Astrocyte (in vitro differentiated cells and primary cell): Measurements from ENCODE around the gene HPSE.

ENCODE experiments used
- EZH2 ChIP-seq: IDR thresholded peaks from 2 replicates; pipeline ENCODE4 v1.6.1; 2012; ENCODE audit warnings: mild to moderate bottlenecking, low read length, inconsistent platforms; ENCODE audit not compliant: insufficient read depth
- TF ChIP-seq, protein P1 (sequence below): IDR thresholded peaks from 2 replicates; pipeline ENCODE4 v1.5.1; 2011; ENCODE audit warnings: low read depth, mild to moderate bottlenecking, inconsistent platforms, low read length, moderate library complexity; ENCODE audit not compliant: insufficient read depth

DNA sequence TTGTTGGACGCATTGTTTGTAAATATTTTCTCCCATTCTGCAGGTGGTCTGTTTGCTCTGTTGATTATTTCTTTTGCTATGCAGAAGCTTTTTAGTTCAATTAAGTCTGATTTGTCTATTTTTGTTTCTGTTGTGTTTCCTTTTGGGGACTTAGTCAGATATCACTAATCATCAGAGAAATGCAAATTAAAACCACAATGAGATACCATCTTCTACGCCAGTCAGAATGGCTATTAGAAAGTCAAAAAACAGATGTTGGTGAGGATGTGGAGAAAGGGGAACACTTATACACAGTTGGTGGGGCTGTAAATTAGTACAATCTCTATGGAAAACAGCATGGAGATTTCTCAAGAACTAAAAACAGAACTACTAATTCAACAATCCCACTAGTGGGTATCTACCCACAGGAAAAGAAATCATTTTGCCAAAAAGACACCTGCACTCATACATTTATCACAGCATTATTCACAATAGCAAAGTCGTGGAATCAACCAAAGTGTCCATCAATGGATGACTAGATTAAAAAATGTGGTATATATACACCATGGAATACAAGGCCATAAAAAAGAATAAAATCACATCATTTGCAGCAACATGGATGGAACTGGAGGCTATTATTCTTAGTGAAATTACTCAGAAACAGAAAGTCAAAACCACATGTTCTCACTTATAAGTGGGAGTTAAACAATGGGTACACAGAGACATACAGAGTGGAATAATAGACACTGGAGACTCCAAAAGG is 58.2 kb downstream of the HPSE start:
- TF ChIP-seq, protein P1, sequence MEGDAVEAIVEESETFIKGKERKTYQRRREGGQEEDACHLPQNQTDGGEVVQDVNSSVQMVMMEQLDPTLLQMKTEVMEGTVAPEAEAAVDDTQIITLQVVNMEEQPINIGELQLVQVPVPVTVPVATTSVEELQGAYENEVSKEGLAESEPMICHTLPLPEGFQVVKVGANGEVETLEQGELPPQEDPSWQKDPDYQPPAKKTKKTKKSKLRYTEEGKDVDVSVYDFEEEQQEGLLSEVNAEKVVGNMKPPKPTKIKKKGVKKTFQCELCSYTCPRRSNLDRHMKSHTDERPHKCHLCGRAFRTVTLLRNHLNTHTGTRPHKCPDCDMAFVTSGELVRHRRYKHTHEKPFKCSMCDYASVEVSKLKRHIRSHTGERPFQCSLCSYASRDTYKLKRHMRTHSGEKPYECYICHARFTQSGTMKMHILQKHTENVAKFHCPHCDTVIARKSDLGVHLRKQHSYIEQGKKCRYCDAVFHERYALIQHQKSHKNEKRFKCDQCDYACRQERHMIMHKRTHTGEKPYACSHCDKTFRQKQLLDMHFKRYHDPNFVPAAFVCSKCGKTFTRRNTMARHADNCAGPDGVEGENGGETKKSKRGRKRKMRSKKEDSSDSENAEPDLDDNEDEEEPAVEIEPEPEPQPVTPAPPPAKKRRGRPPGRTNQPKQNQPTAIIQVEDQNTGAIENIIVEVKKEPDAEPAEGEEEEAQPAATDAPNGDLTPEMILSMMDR, result no peak
- no peak for TF ChIP-seq EZH2
